ENCODE measurements around the gene UBL4A.

The UBL4A gene

DNA sequence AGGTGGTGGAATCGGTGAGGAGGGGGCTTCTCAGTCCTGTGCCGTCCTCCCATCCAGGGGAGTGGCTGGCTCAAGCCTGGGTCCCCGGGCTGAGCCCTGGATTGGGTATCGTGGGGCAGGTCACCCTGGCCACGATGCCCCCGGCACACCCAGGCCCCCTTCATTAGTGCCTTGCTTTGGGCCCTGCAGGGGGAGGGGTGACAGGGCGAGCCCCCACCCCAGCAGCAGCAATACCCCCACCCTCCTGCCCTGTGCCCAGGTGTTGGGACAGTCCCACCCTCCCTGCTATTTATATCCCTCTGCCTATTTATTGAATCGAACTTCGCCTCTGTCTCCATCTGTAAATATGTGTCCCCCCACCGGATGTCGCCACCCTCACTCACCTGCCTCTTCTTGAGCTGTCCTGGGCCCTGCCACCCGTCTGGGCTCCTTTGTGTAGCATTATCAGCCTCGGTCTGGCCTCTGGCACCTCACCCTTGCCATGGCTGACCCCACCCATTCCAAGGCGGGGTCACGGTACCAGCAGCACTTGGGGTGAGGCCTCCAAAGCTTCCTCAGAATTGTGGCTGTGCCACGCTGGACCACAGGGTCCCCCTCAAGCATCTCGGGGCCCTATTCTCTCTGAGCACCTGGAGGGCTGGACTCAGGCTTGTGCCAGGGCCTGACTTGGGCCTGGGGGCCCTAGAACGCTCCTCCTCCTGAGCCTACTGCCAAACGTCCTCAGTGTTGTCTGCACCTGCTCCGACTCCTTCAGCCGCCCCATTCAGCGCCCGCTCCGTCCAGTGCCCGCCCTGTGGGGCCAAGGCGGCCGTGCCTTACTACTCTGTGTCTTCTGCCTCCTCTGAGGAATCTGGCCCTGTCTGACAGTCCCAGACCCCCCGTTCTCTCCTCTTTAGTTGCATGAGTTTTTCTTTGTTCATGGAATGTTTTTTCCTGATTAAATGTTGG lies 13.5 kb downstream of the UBL4A start:
- TF ChIP-seq, protein P1, sequence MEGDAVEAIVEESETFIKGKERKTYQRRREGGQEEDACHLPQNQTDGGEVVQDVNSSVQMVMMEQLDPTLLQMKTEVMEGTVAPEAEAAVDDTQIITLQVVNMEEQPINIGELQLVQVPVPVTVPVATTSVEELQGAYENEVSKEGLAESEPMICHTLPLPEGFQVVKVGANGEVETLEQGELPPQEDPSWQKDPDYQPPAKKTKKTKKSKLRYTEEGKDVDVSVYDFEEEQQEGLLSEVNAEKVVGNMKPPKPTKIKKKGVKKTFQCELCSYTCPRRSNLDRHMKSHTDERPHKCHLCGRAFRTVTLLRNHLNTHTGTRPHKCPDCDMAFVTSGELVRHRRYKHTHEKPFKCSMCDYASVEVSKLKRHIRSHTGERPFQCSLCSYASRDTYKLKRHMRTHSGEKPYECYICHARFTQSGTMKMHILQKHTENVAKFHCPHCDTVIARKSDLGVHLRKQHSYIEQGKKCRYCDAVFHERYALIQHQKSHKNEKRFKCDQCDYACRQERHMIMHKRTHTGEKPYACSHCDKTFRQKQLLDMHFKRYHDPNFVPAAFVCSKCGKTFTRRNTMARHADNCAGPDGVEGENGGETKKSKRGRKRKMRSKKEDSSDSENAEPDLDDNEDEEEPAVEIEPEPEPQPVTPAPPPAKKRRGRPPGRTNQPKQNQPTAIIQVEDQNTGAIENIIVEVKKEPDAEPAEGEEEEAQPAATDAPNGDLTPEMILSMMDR (IDR thresholded peaks at IDR 0.05; ENCODE audit: insufficient read depth, low read depth, low read length, missing control alignments) = no peak
- DNase-seq (ENCODE audit: low read depth) = no peak
- no peak overlapping the region for H3K4me3 ChIP-seq (ENCODE audit: low read depth, low read length)

DNA sequence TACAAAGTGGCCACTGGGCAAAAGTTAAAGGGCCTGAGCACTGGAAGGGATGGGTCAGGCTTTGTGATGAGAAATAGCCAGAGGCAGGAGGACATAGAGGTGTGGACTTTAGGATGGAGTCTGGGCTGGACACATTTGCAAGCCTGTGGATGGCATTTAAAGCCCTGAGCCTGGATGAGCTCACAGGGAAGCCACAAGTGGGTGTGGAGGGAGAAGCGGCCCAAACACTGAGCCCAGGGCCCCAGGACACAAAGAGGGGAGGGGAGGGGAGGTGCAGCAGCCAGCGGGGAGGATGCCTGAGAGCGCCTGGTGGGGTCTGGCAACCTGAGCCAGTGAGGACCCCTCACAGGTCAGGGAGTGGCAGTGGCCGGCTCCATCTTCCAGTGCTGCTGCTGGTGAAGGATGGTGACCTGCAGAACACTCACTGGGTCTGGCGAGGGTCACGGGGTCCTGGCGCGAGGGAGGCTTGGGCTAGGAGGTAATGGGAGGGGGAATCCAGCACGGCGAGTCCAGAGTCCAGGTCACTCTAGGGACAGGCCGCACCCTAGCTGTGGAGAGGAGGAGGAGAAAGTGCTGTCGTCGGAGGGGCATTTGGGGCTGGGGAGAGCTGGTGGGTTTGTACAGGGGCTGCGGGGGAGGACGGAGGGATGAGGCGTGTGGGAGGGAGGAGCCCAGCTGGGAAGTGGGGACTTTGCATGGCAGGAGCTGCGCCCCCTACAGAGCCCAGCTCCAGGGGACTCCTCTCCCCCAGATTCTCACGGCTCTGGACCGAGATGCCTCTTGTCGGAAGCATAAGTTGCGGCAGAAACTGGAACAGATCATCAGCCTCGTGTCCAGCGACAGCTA lies 14.4 kb downstream of the UBL4A start:
- DNase-seq (ENCODE audit: low read depth) = no peak
- TF ChIP-seq, protein P1 (IDR thresholded peaks at IDR 0.05; ENCODE audit: insufficient read depth, low read depth, low read length, missing control alignments) = no peak
- H3K4me3 ChIP-seq (ENCODE audit: low read depth, low read length) = no peak overlapping the region

DNA sequence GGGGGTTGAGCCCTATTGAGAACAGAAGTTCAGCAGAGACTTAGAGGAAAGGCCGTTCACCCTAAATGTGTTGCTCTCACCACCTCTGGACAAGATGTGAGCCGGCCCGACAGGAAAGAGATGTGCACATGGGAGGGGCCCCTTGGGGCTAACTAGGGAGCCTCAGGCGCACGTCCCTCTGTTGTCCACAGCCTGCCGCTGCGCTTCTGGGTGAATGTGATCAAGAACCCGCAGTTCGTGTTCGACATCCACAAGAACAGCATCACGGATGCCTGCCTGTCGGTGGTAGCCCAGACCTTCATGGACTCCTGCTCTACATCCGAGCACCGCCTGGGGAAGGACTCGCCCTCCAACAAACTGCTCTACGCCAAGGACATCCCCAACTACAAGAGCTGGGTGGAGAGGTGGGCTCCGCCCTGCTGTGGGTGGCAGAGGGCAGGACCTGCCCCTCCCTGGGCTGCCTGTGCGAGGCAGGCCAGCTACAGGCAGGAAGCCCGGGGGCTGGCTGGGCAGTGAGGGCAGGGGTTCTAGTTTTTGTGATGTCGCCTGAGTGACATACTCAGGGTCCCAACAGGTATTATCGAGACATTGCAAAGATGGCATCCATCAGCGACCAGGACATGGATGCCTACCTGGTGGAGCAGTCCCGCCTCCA lies 15.4 kb downstream of the UBL4A start:
- TF ChIP-seq, protein P1 (IDR thresholded peaks at IDR 0.05; ENCODE audit: insufficient read depth, low read depth, low read length, missing control alignments) = no peak
- H3K4me3 ChIP-seq (ENCODE audit: low read depth, low read length) = no peak overlapping the region

DNA sequence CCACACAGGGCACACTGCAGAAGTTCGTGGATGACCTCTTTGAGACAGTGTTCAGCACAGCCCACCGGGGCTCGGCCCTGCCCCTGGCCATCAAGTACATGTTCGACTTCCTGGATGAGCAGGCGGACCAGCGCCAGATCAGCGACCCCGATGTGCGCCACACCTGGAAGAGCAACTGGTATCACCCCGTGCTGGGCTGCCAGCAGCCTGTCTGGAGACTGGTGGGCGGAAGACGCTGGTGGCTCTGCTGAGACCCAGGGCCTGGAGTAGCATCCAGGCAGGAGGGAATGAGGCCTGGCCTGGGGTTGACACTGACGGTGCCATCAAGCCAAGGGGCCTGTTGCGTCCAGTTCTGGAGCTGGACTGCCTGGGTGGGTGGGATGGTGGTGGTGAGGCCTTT lies 16.0 kb downstream of the UBL4A start:
- DNase-seq (ENCODE audit: low read depth) = no peak
- TF ChIP-seq, protein P1 (IDR thresholded peaks at IDR 0.05; ENCODE audit: insufficient read depth, low read depth, low read length, missing control alignments) = no peak
- no peak overlapping the region for H3K4me3 ChIP-seq (ENCODE audit: low read depth, low read length)

More for the DNA sequence above, 15.4 kb downstream of the UBL4A start:
- no peak for DNase-seq (ENCODE audit: low read depth)

DNA sequence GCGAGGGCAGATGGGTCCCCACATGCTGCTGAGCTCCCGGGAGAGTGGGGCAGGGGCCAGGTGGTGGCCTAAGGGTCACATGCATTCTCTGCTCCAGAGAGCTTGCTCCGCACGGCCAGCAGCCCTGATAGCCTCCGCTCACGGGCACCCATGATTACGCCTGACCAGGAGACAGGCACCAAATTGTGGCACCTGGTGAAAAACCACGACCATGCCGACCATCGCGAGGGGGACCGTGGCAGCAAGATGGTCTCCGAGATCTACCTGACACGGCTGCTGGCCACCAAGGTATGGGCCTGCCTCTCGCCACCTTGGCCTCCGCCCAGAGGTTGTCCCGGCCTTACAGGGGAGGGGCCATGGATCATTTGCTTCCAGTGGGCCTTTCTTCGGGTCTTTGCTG lies 16.5 kb downstream of the UBL4A start:
- no peak for DNase-seq (ENCODE audit: low read depth)
- TF ChIP-seq, protein P1 (IDR thresholded peaks at IDR 0.05; ENCODE audit: insufficient read depth, low read depth, low read length, missing control alignments) = no peak
- no peak overlapping the region for H3K4me3 ChIP-seq (ENCODE audit: low read depth, low read length)

DNA sequence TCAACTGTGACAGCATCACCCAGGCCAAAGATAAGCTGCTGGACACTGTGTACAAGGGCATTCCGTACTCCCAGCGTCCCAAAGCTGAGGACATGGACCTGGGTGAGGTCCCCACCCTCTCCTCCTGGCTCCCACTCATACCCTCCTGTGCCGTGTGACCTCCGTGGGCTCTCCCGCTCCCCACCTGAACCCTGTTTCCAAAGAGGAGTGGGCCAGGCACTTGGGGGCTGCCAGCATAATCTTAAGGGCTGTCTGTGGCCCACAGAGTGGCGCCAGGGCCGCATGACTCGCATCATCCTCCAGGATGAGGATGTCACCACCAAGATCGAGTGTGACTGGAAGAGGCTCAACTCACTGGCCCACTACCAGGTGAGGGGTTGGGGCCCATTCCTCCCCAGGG lies 17.3 kb downstream of the UBL4A start:
- no peak overlapping the region for H3K4me3 ChIP-seq (ENCODE audit: low read depth, low read length)
- TF ChIP-seq, protein P1 (IDR thresholded peaks at IDR 0.05; ENCODE audit: insufficient read depth, low read depth, low read length, missing control alignments) = no peak
- DNase-seq (ENCODE audit: low read depth) = no peak

All from GM12865 (cell line).